ENCODE results near the gene MSANTD7. TPM values are rescaled to one million over a fixed set of nuclear protein-coding genes. Genes with fewer than 3 reads are reported as not detected.

The MSANTD7 gene
- total and polyA plus RNA-seq, 8 donors = under 0.01 to 84.8 (median 8.0) TPM

GRCh38 chr10:14880229-14880628, 42.1 kb downstream of the MSANTD7 start:
- intact Hi-C loops (cut with DNase I; ENCODE audit: low total_unique reads) = no loop called here
- 51 to 68% (median 57%) methylated on average over 7 of the region's 7 CpGs for WGBS, 5 donors
- Histone ChIP-seq H3K27me3 (no peaks in the 10 kb centered on the region), H3K36me3 (no peaks in the 10 kb centered on the region), H3K9me3 (no peaks in the 10 kb centered on the region), H3K27ac (no peak overlapping the region), H3K4me3 (peak overlapping the region in 2 of 4 donors; percentile 93 to 98), H3K4me1 (peaks cover 4 to 31% (median 25%) of the 10 kb centered on the region in 4 donors)
- DNase-seq = peak in 1 of 2 donors; percentile 35
- TF ChIP-seq POLR2A (IDR thresholded peaks at IDR 0.05) (no peak), POLR2AphosphoS5 (IDR thresholded peaks at IDR 0.05) (no peak), EP300 (IDR thresholded peaks at IDR 0.05) (no peak), CTCF (IDR thresholded peaks at IDR 0.05) (no peak)

- no peaks in the 10 kb centered on the region for H3K36me3 ChIP-seq
- no peaks in the 10 kb centered on the region for H3K27me3 ChIP-seq
- no peak for DNase-seq
- TF ChIP-seq EP300 (IDR thresholded peaks at IDR 0.05) (no peak), POLR2AphosphoS5 (IDR thresholded peaks at IDR 0.05) (no peak), POLR2A (IDR thresholded peaks at IDR 0.05) (no peak), CTCF (IDR thresholded peaks at IDR 0.05) (no peak)
- intact Hi-C loops (cut with DNase I; ENCODE audit: low total_unique reads) = no loop called here
- H3K4me3 ChIP-seq = no peak overlapping the region
- H3K4me1 ChIP-seq = peaks cover 4 to 15% (median 12%) of the 10 kb centered on the region in 4 donors
- WGBS, 5 donors = 90 to 96% (median 92%) methylated on average over 3 of the region's 3 CpGs
- no peaks in the 10 kb centered on the region for H3K9me3 ChIP-seq
- no peak overlapping the region for H3K27ac ChIP-seq
These were observed 46.0 kb downstream of the MSANTD7 start for GRCh38 chr10:14884082-14884481.

Other genes with a start within 250 kb of the MSANTD7 start
- 100 to 1,000 TPM in 3 of 5 donors, 10 to 100 TPM in 2; 18.7 to 397 (median 205) TPM for gene FAM107B, start 63.4 kb upstream of the MSANTD7 start, total RNA-seq
- gene FAM107B, start 63.4 kb upstream of the MSANTD7 start, polyA plus RNA-seq = 100 to 1,000 TPM in 2 of 3 donors, 10 to 100 TPM in 1; 31.4 to 162 (median 158) TPM
- 100 to 1,000 TPM in 1 of 5 donors, 1 to 10 TPM in 1, not detected in 3; 4.2 to 212 TPM for gene CDNF, start 269 bp upstream of the MSANTD7 start, total RNA-seq
- 1 to 10 TPM in 2 of 3 donors, under 1 TPM in 1; 0.75 to 4.1 (median 1.1) TPM for gene CDNF, start 269 bp upstream of the MSANTD7 start, polyA plus RNA-seq
- gene HSPA14, start within 50 bp of the MSANTD7 start, total RNA-seq = 10 to 100 TPM in 3 of 5 donors, 1 to 10 TPM in 1, not detected in 1; 1.2 to 25.9 (median 19.3) TPM
- 10 to 100 TPM; 11.1 to 16.3 (median 11.5) TPM for gene HSPA14, start within 50 bp of the MSANTD7 start, polyA plus RNA-seq
- gene SUV39H2, start 40.6 kb downstream of the MSANTD7 start, total RNA-seq = 10 to 100 TPM in 3 of 5 donors, 1 to 10 TPM in 1, under 1 TPM in 1; 0.58 to 68.3 (median 12.1) TPM
- gene SUV39H2, start 40.6 kb downstream of the MSANTD7 start, polyA plus RNA-seq = 1 to 10 TPM; 1.9 to 5.4 (median 3.2) TPM
- 10 to 100 TPM in 4 of 5 donors, 1 to 10 TPM in 1; 4.1 to 27.4 (median 12.3) TPM for gene DCLRE1C, start 115.8 kb downstream of the MSANTD7 start, total RNA-seq
- gene DCLRE1C, start 115.8 kb downstream of the MSANTD7 start, polyA plus RNA-seq = 1 to 10 TPM; 3.1 to 4.3 (median 3.3) TPM
- gene MEIG1, start 121.1 kb downstream of the MSANTD7 start, total RNA-seq = not detected
- under 1 TPM in 1 of 3 donors, not detected in 2; 0.58 TPM for gene MEIG1, start 121.1 kb downstream of the MSANTD7 start, polyA plus RNA-seq
- not detected for gene OLAH, start 205.6 kb downstream of the MSANTD7 start, total RNA-seq
- gene OLAH, start 205.6 kb downstream of the MSANTD7 start, polyA plus RNA-seq = 1 to 10 TPM in 1 of 3 donors, under 1 TPM in 1, not detected in 1; 0.53 to 1.6 TPM

Data from stomach (tissue), 9 donors.